Measurements from ENCODE around the gene PLAAT4.

PLAAT4 gene

GRCh38 chr11:63536669-63537292, at the start of gene PLAAT4:
TSS of gene PLAAT4 (plus strand) at chr11:63536808. CDS start at chr11:63536869, 61 bp downstream.
- DNase-seq (ENCODE audit: low read depth): no peak

GRCh38 chr11:63488789-63489188, 47.8 kb upstream of the PLAAT4 start:
- no peak for DNase-seq (ENCODE audit: low read depth)

GRCh38 chr11:63489879-63490278, 46.7 kb upstream of the PLAAT4 start:
- DNase-seq (ENCODE audit: low read depth): no peak

GRCh38 chr11:63490551-63491239, 45.9 kb upstream of the PLAAT4 start, which contains the start of gene PLAAT5:
TSS of gene PLAAT5 (minus strand) at chr11:63491167. CDS start at chr11:63491034, 133 bp downstream.
- no peak for DNase-seq (ENCODE audit: low read depth)

- DNase-seq (ENCODE audit: low read depth): no peak
Observed at GRCh38 chr11:63491240-63491587, 45.4 kb upstream of the PLAAT4 start.

GRCh38 chr11:63491636-63492372, 44.8 kb upstream of the PLAAT4 start:
- no peak for DNase-seq (ENCODE audit: low read depth)

- DNase-seq (ENCODE audit: low read depth): no peak
Observed at GRCh38 chr11:63492441-63492840, 44.2 kb upstream of the PLAAT4 start.

- no peak for DNase-seq (ENCODE audit: low read depth)
Observed at GRCh38 chr11:63493127-63493526, 43.5 kb upstream of the PLAAT4 start.

GRCh38 chr11:63494975-63495374, 41.6 kb upstream of the PLAAT4 start:
- DNase-seq (ENCODE audit: low read depth): no peak

- no peak for DNase-seq (ENCODE audit: low read depth)
Observed at GRCh38 chr11:63499874-63500273, 36.7 kb upstream of the PLAAT4 start.

- no peak for DNase-seq (ENCODE audit: low read depth)
Observed at GRCh38 chr11:63501236-63501635, 35.4 kb upstream of the PLAAT4 start.

- DNase-seq (ENCODE audit: low read depth): no peak
Observed at GRCh38 chr11:63502252-63502820, 34.3 kb upstream of the PLAAT4 start.

- no peak for DNase-seq (ENCODE audit: low read depth)
Observed at GRCh38 chr11:63503492-63503891, 33.1 kb upstream of the PLAAT4 start.

GRCh38 chr11:63504054-63504453, 32.6 kb upstream of the PLAAT4 start:
- DNase-seq (ENCODE audit: low read depth): no peak

GRCh38 chr11:63504933-63505586, 31.5 kb upstream of the PLAAT4 start:
- no peak for DNase-seq (ENCODE audit: low read depth)

- no peak for DNase-seq (ENCODE audit: low read depth)
Observed at GRCh38 chr11:63505857-63506528, 30.6 kb upstream of the PLAAT4 start, which contains the start of gene LGALS12. TSS of gene LGALS12 (plus strand) at chr11:63506084. CDS start at chr11:63506459, 375 bp downstream.

GRCh38 chr11:63506876-63507275, 29.7 kb upstream of the PLAAT4 start:
- no peak for DNase-seq (ENCODE audit: low read depth)

- DNase-seq (ENCODE audit: low read depth): no peak
Observed at GRCh38 chr11:63507511-63507910, 29.1 kb upstream of the PLAAT4 start.

GRCh38 chr11:63508009-63508408, 28.6 kb upstream of the PLAAT4 start:
- no peak for DNase-seq (ENCODE audit: low read depth)

- DNase-seq (ENCODE audit: low read depth): no peak
Observed at GRCh38 chr11:63508745-63509144, 27.9 kb upstream of the PLAAT4 start.

- DNase-seq (ENCODE audit: low read depth): no peak
Observed at GRCh38 chr11:63510360-63511047, 26.1 kb upstream of the PLAAT4 start.
